Lower leg skin (tissue), 3 donors: Measurements from ENCODE around the gene SEMA4A.

Experiments
- POLR2A ChIP-seq, 2 donors: fragments of 450-650 bp; IDR thresholded peaks; one replicate each; pipeline ENCODE4 v1.6.1; 2016 to 2017; ENCODE audit warnings: antibody characterized with exemption in 2 of 2, mild to moderate bottlenecking in 1 of 2, moderate library complexity in 1 of 2
- TF ChIP-seq, protein P1 (sequence below), 3 donors: fragments of 450-650 bp; IDR thresholded peaks; one replicate each; pipeline ENCODE4 v1.5.1; 2016; ENCODE audit warnings: antibody characterized with exemption in 3 of 3, mild to moderate bottlenecking in 3 of 3, moderate library complexity in 2 of 3

DNA sequence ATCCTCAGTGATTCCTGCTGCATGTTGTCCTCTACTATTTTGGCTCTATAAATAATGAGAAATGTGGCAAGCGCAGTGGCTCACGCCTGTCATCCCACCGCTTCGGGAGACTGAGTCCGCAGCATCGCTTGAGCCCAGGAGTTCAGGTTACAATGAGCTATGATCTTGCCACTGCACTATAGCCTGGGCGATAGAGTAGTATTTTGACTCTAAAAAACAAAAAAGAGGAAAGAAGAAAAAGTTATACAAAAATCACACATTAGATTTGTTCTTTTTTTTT, 39.8 kb downstream of the SEMA4A start:
- no peak for TF ChIP-seq POLR2A (IDR thresholded peaks at IDR 0.05)
- TF ChIP-seq, protein P1, sequence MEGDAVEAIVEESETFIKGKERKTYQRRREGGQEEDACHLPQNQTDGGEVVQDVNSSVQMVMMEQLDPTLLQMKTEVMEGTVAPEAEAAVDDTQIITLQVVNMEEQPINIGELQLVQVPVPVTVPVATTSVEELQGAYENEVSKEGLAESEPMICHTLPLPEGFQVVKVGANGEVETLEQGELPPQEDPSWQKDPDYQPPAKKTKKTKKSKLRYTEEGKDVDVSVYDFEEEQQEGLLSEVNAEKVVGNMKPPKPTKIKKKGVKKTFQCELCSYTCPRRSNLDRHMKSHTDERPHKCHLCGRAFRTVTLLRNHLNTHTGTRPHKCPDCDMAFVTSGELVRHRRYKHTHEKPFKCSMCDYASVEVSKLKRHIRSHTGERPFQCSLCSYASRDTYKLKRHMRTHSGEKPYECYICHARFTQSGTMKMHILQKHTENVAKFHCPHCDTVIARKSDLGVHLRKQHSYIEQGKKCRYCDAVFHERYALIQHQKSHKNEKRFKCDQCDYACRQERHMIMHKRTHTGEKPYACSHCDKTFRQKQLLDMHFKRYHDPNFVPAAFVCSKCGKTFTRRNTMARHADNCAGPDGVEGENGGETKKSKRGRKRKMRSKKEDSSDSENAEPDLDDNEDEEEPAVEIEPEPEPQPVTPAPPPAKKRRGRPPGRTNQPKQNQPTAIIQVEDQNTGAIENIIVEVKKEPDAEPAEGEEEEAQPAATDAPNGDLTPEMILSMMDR (IDR thresholded peaks at IDR 0.05): no peak
